Right renal cortex interstitium (tissue), 3 donors: ENCODE measurements around the gene GPR55. TPM values are rescaled to one million over a fixed set of nuclear protein-coding genes. Genes with fewer than 3 reads are reported as not detected.

ENCODE experiments used
- DNase-seq, 3 donors: peaks; one replicate each; pipeline ENCODE4 v3.0.0-alpha.2; 2013; ENCODE audit warnings: low read depth in 3 of 3, low spot score in 2 of 3
- polyA plus RNA-seq, 3 donors: library from polyadenylated mRNA; unstranded; fragments of 120-200 nt; gene quantifications; one replicate each; pipeline ENCODE4 v1.2.1, GENCODE V29; 2013; ENCODE audit not compliant: insufficient read length in 3 of 3

GPR55 gene
- polyA plus RNA-seq, 3 donors = 0.17 to 0.36 (median 0.24) TPM

GRCh38 chr2:230888824-230889400, 36.1 kb downstream of the GPR55 start:
- DNase-seq = no peak

GRCh38 chr2:230887342-230887741, 37.7 kb downstream of the GPR55 start:
- DNase-seq = no peak

- no peak for DNase-seq
These were observed 38.4 kb downstream of the GPR55 start for GRCh38 chr2:230886671-230887071.

GRCh38 chr2:230886206-230886605, 38.8 kb downstream of the GPR55 start:
- no peak for DNase-seq

- DNase-seq = no peak
These were observed 39.4 kb downstream of the GPR55 start for GRCh38 chr2:230885463-230886130.

GRCh38 chr2:230881840-230882239, 43.2 kb downstream of the GPR55 start:
- no peak for DNase-seq

GRCh38 chr2:230879891-230880290, 45.2 kb downstream of the GPR55 start:
- no peak for DNase-seq

GRCh38 chr2:230879271-230879882, 45.7 kb downstream of the GPR55 start:
- no peak for DNase-seq

- DNase-seq = no peak
These were observed 46.3 kb downstream of the GPR55 start for GRCh38 chr2:230878599-230879188.

- no peak for DNase-seq
These were observed 47.1 kb downstream of the GPR55 start for GRCh38 chr2:230877759-230878598.

GRCh38 chr2:230877116-230877758, 47.8 kb downstream of the GPR55 start:
- DNase-seq = no peak

- DNase-seq = no peak
These were observed 49.4 kb downstream of the GPR55 start for GRCh38 chr2:230875347-230876315.

- DNase-seq = no peak
These were observed 50.2 kb downstream of the GPR55 start for GRCh38 chr2:230874876-230875275.

- no peak for DNase-seq
These were observed 50.6 kb downstream of the GPR55 start for GRCh38 chr2:230874456-230874855.

GRCh38 chr2:230873661-230874401, 51.2 kb downstream of the GPR55 start:
- DNase-seq = no peak

GRCh38 chr2:230872968-230873660, 51.9 kb downstream of the GPR55 start:
- no peak for DNase-seq

- no peak for DNase-seq
These were observed 52.7 kb downstream of the GPR55 start for GRCh38 chr2:230872151-230872967.
